ENCODE results near the gene CNGB1.

GRCh38 chr16:57993897-57994296, 23.0 kb upstream of the CNGB1 start:
- TF ChIP-seq CTCF (IDR thresholded peaks at IDR 0.05) (no peak), EZH2 (IDR thresholded peaks at IDR 0.05) (no peak)
